ENCODE results near the gene GYS2.

DNA sequence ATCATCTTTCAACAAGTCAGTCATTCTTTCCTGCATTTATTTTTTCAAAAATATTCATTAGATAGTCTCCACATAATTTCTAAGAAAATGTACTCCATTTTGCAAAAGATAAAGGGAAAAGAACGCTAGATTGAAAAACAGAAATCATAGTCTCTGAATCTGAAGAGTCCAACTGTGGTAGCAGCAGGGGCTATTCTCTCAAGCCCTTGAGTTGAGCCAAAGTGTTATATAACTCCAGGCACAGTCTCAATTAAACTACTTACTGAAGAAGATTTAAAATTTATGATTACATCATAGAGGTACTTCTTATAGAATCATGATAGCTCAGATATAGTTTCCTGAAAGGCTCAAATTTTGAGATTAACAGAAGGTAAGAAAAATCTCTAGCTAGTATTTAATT, 47.2 kb upstream of the GYS2 start:
- TF ChIP-seq POLR2AphosphoS5 (IDR thresholded peaks at IDR 0.05; ENCODE audit: low read depth, low read length) (no peak), TAF1 (IDR thresholded peaks at IDR 0.05; ENCODE audit: borderline replicate concordance, insufficient read depth, low read length) (no peak)

Data from PFSK-1 (cell line).